HG03095 (cell line): Measurements from ENCODE around the gene KCNG3.

Experiments used
- ATAC-seq: cut with Tn5 transposase; IDR thresholded peaks from one replicate; pipeline ENCODE4 v1.9.1; 2021; ENCODE audit warnings: moderate library complexity; ENCODE audit not compliant: unreplicated experiment

The KCNG3 gene, protein sequence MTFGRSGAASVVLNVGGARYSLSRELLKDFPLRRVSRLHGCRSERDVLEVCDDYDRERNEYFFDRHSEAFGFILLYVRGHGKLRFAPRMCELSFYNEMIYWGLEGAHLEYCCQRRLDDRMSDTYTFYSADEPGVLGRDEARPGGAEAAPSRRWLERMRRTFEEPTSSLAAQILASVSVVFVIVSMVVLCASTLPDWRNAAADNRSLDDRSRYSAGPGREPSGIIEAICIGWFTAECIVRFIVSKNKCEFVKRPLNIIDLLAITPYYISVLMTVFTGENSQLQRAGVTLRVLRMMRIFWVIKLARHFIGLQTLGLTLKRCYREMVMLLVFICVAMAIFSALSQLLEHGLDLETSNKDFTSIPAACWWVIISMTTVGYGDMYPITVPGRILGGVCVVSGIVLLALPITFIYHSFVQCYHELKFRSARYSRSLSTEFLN

DNA sequence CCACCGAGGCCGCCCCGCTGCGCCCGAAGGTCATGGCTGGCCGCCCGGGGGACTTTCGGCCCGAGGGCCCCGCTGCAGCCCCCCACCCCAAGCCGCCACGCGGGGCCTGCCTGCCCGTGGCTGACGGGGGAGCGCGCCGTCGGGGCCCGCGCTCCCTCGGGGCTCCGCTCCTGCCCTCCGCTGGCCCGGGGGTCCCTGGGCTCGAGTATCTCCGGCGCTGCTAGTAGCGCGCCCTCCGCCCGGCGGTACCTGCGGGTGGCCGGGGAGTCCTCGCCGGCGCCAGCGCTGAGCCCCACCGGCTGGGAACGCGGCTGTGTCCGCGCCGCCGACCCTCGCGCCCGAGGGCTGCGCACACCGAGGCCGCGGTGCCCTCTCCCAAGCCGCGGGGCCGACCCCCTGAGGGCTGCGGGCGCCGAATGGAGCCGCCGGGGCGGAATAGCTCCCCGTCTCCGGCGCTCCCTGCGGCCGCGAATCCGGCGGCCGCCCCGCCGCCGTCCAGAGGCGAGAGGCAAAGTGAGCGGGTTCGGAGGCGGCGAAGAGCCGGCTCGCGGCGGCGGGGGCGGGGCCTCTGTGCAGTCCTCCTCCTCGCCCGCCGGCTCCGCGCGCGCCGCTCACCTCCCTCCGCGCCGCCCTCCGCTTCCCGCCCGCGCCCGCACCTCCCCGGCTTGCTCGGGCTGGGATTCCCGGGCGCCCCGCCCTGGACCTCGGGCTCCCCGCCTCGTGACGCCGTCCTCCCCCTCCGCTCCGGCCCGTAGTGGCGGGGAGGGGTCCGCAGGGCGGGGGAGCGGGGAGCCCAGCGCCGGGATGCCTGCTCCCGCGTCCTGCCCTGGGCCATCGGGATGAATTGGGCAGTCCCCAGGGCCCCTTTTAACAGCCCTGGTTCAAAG lies at the start of gene KCNG3:
Gene KCNG3 (minus strand): TSS at position 515 of the 887 bp plus-strand sequence. CDS start 481 bp downstream, at position 34.
- peak; percentile 57 for ATAC-seq

GRCh38 chr2:42542871-42543270 lies 49.1 kb upstream of the KCNG3 start:
- ATAC-seq: no peak

- ATAC-seq: no peak
These were observed 43.7 kb upstream of the KCNG3 start for GRCh38 chr2:42537493-42537892.

DNA sequence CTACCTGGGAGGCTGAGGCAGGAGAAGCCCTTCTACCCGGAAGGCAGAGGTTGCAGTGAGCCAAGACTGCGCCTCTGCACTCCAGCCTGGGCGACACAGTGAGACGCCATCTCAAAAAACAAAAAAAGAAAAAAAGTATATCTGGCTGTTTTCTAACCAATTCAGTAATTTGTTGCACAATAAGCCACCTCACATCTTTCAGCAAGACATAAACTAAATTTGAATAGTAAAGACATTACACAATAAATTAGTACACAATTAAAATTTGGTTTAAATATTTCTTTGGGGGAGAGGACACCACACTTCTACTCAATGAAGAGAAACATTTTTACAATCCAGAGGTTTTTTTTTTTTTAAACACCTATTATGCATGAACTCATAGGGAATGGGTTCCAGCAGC lies 38.6 kb upstream of the KCNG3 start:
- no peak for ATAC-seq

- no peak for ATAC-seq
These were observed 29.6 kb upstream of the KCNG3 start for GRCh38 chr2:42523341-42523740.

GRCh38 chr2:42522035-42522434 lies 28.3 kb upstream of the KCNG3 start:
- ATAC-seq: no peak

DNA sequence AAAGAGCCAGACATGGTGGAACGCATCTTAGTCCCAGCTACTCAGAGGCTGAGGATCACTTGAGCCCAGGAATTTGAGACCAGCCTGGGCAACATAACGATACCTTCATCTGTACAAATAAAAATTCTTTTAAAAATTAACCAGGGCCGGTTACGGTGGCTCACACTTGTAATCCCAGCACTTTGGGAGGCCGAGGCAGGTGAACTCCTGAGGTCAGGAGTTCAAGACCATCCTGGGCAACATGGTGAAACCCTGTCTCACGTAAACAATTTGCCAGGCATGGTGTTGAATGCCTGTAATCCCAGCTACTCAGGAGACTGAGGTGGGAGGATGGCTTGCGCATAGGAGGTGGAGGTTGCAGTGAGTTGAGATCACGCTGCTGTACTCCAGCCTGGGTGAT lies 25.8 kb upstream of the KCNG3 start:
- no peak for ATAC-seq

DNA sequence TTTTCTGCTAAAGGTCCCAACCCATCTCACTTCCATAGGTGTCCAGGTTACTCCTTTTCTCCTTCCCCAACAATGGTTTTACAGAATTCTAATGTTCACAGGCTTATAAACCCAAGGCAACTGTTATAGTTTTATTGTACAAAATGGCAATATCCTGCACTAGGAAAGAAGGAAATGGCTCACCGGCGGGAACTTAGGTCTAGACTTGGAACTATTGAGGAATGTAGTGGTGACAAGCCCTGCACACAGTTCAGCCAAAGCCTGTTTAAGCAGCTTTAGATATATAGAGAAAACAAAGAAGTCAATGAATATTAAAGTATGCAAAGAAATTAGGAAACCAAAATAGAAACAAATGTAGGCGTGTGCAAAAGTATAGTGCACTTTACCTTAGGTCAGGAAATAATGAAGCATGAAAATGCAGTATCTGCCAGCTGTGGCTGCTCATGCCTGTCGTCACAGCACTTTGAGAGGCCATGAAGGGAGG lies 22.7 kb upstream of the KCNG3 start:
- ATAC-seq: no peak

DNA sequence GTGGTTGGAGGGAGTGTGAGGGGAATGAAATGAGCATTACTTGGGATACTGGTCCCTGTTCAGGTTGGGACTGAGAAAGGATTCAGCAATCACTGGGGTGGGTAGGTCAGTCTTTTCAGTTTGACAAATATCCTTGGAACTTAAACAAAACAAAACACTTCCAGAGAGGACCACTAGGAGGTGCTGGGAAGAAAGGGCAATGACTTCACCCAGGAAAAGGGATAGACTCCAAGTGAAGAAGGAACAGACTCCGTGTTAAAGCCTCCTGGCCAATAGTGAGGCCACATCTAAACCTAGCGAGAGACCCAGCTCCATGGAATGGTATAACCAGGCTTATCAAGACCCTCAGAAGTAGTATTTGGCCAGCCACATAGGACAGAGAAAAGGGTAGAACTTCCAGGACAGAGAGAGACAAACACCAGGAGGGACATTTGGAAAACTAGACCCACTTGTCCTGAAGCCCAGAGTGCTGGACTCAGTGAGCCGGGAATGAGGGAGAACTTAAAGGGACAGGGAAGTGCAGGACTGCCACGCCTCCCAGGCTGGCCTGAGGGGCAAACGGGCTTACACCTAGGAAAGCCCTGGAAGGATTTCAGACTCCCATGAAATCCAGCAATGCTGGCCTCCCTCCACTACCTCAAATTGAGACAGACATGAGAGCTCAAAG lies 19.6 kb upstream of the KCNG3 start:
- no peak for ATAC-seq

DNA sequence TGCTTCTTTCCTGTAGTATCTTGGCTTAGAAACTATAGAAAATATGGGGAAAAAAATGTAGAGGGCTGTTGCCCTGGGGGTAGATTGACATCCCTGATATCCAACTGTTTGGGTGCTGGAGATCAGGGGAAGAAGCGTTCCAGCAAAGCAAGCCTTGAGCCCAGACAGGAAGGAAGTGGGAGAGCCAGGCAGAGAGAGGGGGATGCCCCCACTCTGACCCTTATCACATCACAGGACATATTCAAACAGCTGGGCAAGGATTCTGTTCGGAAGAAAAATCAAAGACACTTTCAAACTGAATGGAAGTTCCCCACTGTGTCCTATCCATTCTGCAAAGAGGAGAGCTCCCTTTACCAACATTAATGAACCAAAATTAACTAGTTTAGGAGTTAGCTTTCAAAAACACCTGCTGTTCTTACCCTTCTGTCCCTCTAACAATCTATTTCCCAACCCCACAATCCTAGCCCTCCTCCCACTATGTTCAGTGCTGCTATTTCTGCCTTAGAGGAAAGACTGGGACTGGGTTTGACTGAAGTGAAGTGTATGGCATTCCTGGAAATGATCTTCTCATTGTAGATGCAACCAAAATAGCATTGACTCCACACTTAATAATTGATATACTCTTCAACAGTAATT lies 16.9 kb upstream of the KCNG3 start:
- ATAC-seq: no peak

DNA sequence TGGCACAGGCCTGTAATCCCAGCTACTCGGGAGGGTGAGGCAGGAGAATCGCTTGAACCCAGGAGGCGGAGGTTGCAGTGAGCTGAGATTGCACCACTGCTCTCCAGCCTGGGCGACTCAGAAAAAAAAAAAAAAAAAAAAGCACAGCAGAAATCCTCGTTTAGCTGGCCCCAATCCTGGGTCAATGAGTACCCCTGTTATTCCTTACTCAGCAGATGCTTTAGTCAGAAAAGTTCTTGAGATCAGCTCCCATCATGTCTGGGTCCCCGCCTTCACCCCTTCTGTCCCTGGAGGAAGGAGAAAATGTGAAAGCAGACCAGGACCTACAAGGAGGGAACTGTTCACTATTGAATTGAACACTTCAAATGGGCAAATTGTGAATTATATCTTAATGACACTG lies 16.4 kb upstream of the KCNG3 start:
- no peak for ATAC-seq

DNA sequence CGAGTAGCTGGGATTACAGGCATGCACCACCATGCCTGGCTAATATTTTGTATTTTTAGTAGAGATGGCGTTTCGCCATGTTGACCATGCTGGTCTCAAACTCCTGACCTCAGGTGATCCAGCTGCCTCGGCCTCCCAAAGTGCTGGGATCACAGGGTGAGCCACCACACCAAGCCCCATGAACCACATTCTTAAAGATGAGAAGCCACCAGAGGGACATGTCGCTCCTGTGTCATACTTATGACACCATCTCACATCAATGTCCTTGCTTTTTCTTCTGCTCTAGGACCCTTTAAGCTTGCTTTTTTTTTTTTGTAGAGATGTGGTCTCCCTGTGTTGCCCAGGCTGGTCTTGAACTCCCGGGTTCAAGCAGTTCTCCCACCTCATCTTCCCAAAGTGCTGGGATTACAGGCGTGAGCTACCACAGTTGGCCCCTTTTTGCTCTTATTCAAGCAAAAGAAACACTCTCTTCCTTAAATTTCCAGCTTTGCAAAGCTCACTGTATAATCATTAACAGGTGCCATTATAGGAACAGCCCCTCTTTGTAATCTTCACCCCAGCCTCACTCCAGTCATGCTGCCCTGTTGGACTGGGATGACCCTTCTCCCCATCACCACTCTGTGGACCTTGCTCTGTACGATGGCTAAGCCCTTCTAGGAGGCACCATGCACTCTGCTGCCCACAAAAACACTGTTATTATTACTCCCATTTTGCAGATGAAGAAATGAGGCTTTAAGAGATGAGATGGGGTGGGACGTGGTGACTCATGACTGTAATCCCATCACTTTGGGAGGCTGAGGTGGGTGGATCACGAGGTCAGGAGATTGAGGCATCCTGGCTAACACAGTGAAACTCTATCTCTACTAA lies 10.8 kb upstream of the KCNG3 start:
- no peak for ATAC-seq

- ATAC-seq: no peak
These were observed 9.5 kb upstream of the KCNG3 start for GRCh38 chr2:42503291-42503690.

DNA sequence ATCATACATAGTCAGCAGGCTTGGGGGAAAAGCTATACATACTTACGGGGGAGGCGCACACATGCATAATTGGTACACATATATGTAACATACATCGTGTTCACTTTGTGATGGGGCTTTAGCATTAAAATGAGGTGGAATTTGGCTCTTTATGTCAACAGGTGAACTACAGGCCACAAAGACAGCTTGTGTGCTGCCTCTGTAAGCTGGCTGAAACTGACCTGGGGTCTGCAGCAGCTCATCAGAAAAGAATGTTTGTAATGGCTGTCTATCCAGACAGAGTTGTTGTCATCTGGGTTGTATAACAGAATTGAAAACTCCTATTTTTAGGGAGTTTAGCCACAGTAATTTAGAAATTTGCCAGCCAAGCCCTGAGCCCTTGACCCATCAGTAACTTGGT lies 4.7 kb upstream of the KCNG3 start:
- no peak for ATAC-seq

DNA sequence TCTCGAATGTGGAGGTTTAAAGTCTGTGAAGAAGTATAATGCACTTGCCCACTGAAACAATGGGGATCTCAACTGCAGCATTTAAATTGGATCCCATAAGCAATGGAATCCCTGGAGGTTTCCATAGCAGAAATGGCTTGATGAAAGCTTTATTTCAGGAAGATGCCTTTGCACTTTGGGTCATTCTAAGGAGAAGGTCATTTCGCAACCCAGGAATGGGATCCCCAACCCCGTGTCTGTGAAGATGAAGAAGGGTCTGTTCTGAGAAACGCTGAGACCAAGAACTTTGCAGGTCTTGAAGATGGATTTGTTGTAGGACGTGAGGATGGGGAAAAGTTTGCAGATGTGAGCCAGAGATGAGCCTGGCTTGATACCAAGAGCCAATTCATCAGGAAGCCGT lies 1.8 kb upstream of the KCNG3 start:
- no peak for ATAC-seq

DNA sequence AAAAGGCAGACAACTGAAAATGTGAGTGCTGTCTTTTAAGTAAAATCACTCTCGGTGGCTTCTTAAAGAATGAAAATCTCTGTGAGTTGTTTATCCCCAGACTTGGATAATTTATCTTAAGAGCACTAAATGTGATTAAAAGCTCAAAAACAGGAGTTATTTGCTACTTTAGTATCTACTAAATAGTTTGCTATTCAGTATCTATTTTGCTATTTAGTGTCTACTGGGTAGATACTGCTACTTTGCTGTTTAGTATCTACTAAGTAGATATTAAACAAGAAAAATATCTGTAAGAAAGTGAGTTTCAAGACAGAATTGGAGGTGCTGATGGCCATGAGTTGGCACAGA lies 1.4 kb upstream of the KCNG3 start:
- ATAC-seq: no peak

DNA sequence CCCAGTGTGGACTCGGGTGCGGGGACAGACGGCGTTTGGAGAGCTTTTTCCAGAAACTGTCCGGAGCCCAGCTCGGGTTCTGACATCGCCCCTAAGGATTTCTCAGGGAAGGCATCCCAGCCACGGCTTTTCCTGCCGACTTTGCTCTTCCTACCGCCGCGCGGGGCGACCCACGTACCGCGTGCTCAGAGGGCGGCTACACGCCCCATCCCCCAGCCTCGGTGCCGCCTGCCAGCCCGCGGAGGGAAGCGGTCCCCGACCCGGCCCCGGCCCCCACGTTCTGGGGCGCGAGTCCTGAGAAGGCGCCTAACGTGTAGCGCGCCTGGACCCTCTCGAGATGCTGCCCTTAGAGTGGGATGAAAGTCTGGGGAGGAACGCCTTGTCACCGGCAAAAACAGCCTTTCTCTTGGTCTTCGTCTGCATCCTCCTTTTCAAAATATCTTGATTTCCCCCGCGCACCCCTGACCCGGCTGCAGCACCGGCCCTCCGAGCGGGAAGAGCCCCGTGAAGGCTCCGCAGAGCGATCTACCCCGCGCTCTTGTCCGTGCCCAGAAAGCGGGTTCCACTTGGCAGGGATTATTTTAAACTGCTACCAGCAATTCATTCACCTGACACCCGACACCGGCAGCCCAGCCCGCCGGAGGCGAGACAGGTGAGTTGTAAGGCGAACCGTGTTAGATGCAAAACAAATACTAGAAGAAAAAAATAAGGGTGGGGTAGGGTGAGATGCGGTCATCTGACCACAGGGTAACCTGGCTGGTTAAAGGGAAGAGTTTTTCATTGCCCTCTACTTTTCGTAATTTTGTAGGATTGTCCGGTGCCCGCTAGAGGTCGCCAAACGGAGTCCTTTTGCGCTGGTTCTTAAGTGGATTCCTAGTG lies 812 bp upstream of the KCNG3 start:
- peak; percentile 60 for ATAC-seq

- ATAC-seq: no peak
These were observed 903 bp downstream of the KCNG3 start for GRCh38 chr2:42492691-42493467.
